SK-N-SH (cell line): ENCODE measurements around the gene CMTM8. TPM values are rescaled to one million over a fixed set of nuclear protein-coding genes. Genes with fewer than 3 reads are reported as not detected.

Experiments used
- CTCF ChIA-PET: fragments of 300-600, 350-600 bp; formaldehyde crosslinking; extraction: SDS; loops from one replicate; lab custom pipeline; 2021; lab: Yijun Ruan, JAX
- POLR2A ChIA-PET: fragments of 350-600 bp; sonication (Branson Sonifier 250); formaldehyde crosslinking; extraction: SDS; loops from one replicate; lab custom pipeline; 2020; ENCODE audit warnings: antibody characterized with exemption, inconsistent platforms; lab: Yijun Ruan, JAX
- DNase-seq: peaks from one replicate; pipeline ENCODE4 v3.0.0; 2012
- H2AFZ ChIP-seq: fragments of 200-600 bp; sonication (generic); 2 replicates; pipeline ENCODE4 v1.8.1; 2016; ENCODE audit warnings: antibody characterized with exemption, mild to moderate bottlenecking, low read depth
- H3F3A ChIP-seq: fragments of 200-600 bp; sonication (generic); replicated peaks from 2 replicates; pipeline ENCODE3; 2016; ENCODE audit warnings: antibody characterized with exemption, mild to moderate bottlenecking; ENCODE audit not compliant: insufficient read depth
- H3K27ac ChIP-seq, 2 experiments: fragments of 200-500 bp in 1 of 2; fragments of 200-600 bp in 1 of 2; sonication (Bioruptor generic) in 1 of 2; sonication (generic), shearing (Covaris generic) in 1 of 2; 2 replicates each; pipeline versions ENCODE4 v1.5.1 to v1.6.1; 2014 to 2016; ENCODE audit warnings: low read depth in 2 of 2, inconsistent platforms in 1 of 2, low read length in 1 of 2, mild to moderate bottlenecking in 1 of 2, mixed read lengths in 1 of 2
- H3K27me3 ChIP-seq: fragments of 200-600 bp; sonication (generic), shearing (Covaris generic); 2 replicates; pipeline ENCODE4 v1.6.1; 2016; ENCODE audit warnings: mixed run types; ENCODE audit not compliant: insufficient read depth
- H3K36me3 ChIP-seq, 2 experiments: fragments of 200-500 bp in 1 of 2; fragments of 200-600 bp in 1 of 2; sonication (Bioruptor generic) in 1 of 2; sonication (generic) in 1 of 2; replicated peaks in 1 of 2; 2 replicates each; pipeline versions ENCODE3 to v1.5.1; 2014 to 2016; ENCODE audit warnings: low read length in 1 of 2, mild to moderate bottlenecking in 1 of 2; ENCODE audit not compliant: insufficient read depth in 2 of 2, control insufficient read depth in 1 of 2
- H3K4me1 ChIP-seq, 2 experiments: fragments of 200-500 bp in 1 of 2; fragments of 200-600 bp in 1 of 2; sonication (Bioruptor generic) in 1 of 2; sonication (generic), shearing (Covaris generic) in 1 of 2; 2 replicates each; pipeline versions ENCODE4 v1.5.1 to v1.6.1; 2014 to 2016; ENCODE audit warnings: low read depth in 1 of 2, low read length in 1 of 2, mixed run types in 1 of 2; ENCODE audit not compliant: insufficient read depth in 2 of 2, control insufficient read depth in 1 of 2
- H3K4me2 ChIP-seq: fragments of 200-600 bp; sonication (generic), shearing (Covaris generic); 2 replicates; pipeline ENCODE4 v1.6.1; 2017; ENCODE audit warnings: mixed run types
- H3K4me3 ChIP-seq, 2 experiments: fragments of 200-500 bp in 1 of 2; fragments of 200-600 bp in 1 of 2; sonication (Bioruptor generic) in 1 of 2; sonication (generic), shearing (Covaris generic) in 1 of 2; 2 replicates each; pipeline versions ENCODE4 v1.5.1 to v1.8.1; 2014 to 2016; ENCODE audit warnings: low read depth in 2 of 2, inconsistent platforms in 1 of 2, low read length in 1 of 2, mild to moderate bottlenecking in 1 of 2, mixed read lengths in 1 of 2, moderate library complexity in 1 of 2
- H3K79me2 ChIP-seq: fragments of 200-600 bp; sonication (generic); 2 replicates; pipeline ENCODE4 v1.8.1; 2017; ENCODE audit warnings: mild to moderate bottlenecking; ENCODE audit not compliant: insufficient read depth
- H3K9ac ChIP-seq: fragments of 200-600 bp; sonication (generic); 2 replicates; pipeline ENCODE4 v1.6.1; 2017; ENCODE audit warnings: mixed run types
- H3K9me2 ChIP-seq: fragments of 200-600 bp; sonication (generic); 2 replicates; pipeline ENCODE4 v1.6.1; 2017; ENCODE audit warnings: mixed run types
- H3K9me3 ChIP-seq: fragments of 200-600 bp; sonication (generic); 2 replicates; pipeline ENCODE4 v1.6.1; 2017; ENCODE audit warnings: mixed run types, mild to moderate bottlenecking, moderate library complexity
- H4K20me1 ChIP-seq: fragments of 200-600 bp; sonication (generic); 2 replicates; pipeline ENCODE4 v1.6.1; 2017; ENCODE audit warnings: mild to moderate bottlenecking, mixed run types; ENCODE audit not compliant: insufficient read depth
- FOSL2 ChIP-seq: IDR thresholded peaks from 2 replicates; pipeline ENCODE4 v1.4.0; 2012; ENCODE audit warnings: low read depth, mild to moderate bottlenecking, moderate library complexity, borderline replicate concordance
- FOXJ3 ChIP-seq: sonication (generic); formaldehyde crosslinking; IDR thresholded peaks from 2 replicates; pipeline ENCODE4 v1.5.1; 2020; ENCODE audit warnings: mild to moderate bottlenecking, missing genetic modification reagents
- FOXM1 ChIP-seq: IDR thresholded peaks from 2 replicates; pipeline ENCODE4 v1.4.0; 2012; ENCODE audit warnings: low read depth, mild to moderate bottlenecking
- GABPA ChIP-seq: IDR thresholded peaks from 2 replicates; pipeline ENCODE4 v1.4.0; 2012; ENCODE audit warnings: low read depth, mild to moderate bottlenecking
- JUND ChIP-seq: IDR thresholded peaks from 2 replicates; pipeline ENCODE4 v1.4.0; 2012
- NFIC ChIP-seq: IDR thresholded peaks from 2 replicates; pipeline ENCODE4 v1.4.0; 2012; ENCODE audit warnings: borderline replicate concordance
- NRF1 ChIP-seq: IDR thresholded peaks from 2 replicates; pipeline ENCODE4 v1.6.1; 2012; ENCODE audit warnings: low read depth, mild to moderate bottlenecking, low read length
- RFX5 ChIP-seq: IDR thresholded peaks from 2 replicates; pipeline ENCODE4 v1.6.1; 2012; ENCODE audit warnings: mild to moderate bottlenecking, improper control_type of control experiment, low read length
- RXRA ChIP-seq: IDR thresholded peaks from 2 replicates; pipeline ENCODE4 v1.4.0; 2012; ENCODE audit warnings: low read depth, mild to moderate bottlenecking, borderline replicate concordance
- TAF1 ChIP-seq: IDR thresholded peaks from 2 replicates; pipeline ENCODE4 v1.6.1; 2012; ENCODE audit warnings: low read depth, mild to moderate bottlenecking, low read length, moderate library complexity, borderline replicate concordance
- TEAD4 ChIP-seq: IDR thresholded peaks from 2 replicates; pipeline ENCODE4 v1.4.0; 2012; ENCODE audit warnings: mild to moderate bottlenecking, borderline replicate concordance; ENCODE audit not compliant: insufficient read depth
- polyA plus RNA-seq, 3 experiments: library from polyadenylated mRNA; depleted of rRNA; stranded (reverse); fragments of >200 nt; gene quantifications; 2 replicates each; pipeline ENCODE4 v1.2.3, GENCODE V29; 2012
- TF ChIP-seq, protein P1 (sequence below): IDR thresholded peaks from 2 replicates; pipeline ENCODE4 v1.6.1; 2012; ENCODE audit warnings: mild to moderate bottlenecking, low read depth, low read length, moderate library complexity
- TF ChIP-seq, protein P2 (sequence below): IDR thresholded peaks from 2 replicates; pipeline ENCODE4 v1.4.0; 2012; ENCODE audit warnings: low read depth, borderline replicate concordance
- TF ChIP-seq, protein P3 (sequence below): IDR thresholded peaks from 2 replicates; pipeline ENCODE4 v1.4.0; 2012; ENCODE audit warnings: low read depth, borderline replicate concordance

The CMTM8 gene
- polyA plus RNA-seq, 1 of the 3 experiments (the other 2 are of a cell fraction), result 9.7 TPM

DNA sequence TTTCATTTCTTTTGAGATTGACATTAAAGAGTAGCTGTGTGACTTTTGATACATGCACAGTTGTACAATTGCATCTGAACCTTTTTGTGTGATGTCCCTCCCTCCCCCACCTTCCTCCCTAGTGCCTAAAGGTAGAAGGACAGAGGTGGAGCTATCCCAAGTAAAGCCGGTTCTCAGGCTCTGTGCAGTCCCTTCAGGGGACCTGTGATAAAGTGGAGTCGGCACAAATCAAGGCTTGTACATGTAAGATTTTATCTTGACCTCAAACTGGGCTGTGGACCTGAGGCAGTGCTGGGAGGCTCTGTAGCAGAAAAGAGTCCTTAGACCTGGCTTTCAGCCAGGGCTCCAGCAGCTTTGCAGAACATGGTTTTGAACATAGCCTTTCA lies 97.6 kb downstream of the CMTM8 start (continued):
- TF ChIP-seq NRF1 (no peak), GABPA (no peak), TAF1 (no peak), FOSL2 (no peak), FOXJ3 (CRISPR knock-in tag) (no peak)

DNA sequence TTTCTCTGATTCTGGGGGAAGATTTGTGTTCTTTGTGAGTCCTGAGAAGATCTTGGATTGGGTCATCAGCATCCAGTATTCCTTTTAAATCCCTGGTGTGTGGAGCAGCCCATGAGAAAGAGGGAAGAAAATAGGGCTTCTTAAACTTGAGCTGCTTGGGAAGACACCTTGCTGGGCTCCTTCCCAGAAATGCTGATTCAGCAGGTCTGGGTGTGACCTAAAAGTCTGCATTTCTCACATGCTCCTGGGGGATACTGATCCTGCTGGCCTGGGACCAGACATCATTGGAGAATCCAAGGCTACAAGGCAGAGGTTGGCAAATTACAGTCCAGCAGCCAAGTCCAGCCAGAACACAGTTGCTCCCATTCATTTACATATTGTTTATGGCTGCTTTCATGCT lies 99.0 kb downstream of the CMTM8 start:
- H4K20me1 ChIP-seq, result no peaks in the 10 kb centered on the region
- ChIA-PET CTCF (interaction anchor here (0.8 to 1.3 kb wide), 4 partner anchors 37 to 319 kb away, joined by 3 read pairs; no protein-coding TSS in a partner anchor), POLR2A (no interaction called here)
- H3K4me1 ChIP-seq, result peaks cover 0 to 3% of the 10 kb centered on the region in 2 experiments; a peak in 1 of 4 replicates
- DNase-seq, result no peak
- H3K4me3 ChIP-seq, result no peak overlapping the region
- H3K9me3 ChIP-seq, result no peaks in the 10 kb centered on the region
- TF ChIP-seq RXRA, result no peak
- no peak for TF ChIP-seq NRF1
- TF ChIP-seq, protein P1, sequence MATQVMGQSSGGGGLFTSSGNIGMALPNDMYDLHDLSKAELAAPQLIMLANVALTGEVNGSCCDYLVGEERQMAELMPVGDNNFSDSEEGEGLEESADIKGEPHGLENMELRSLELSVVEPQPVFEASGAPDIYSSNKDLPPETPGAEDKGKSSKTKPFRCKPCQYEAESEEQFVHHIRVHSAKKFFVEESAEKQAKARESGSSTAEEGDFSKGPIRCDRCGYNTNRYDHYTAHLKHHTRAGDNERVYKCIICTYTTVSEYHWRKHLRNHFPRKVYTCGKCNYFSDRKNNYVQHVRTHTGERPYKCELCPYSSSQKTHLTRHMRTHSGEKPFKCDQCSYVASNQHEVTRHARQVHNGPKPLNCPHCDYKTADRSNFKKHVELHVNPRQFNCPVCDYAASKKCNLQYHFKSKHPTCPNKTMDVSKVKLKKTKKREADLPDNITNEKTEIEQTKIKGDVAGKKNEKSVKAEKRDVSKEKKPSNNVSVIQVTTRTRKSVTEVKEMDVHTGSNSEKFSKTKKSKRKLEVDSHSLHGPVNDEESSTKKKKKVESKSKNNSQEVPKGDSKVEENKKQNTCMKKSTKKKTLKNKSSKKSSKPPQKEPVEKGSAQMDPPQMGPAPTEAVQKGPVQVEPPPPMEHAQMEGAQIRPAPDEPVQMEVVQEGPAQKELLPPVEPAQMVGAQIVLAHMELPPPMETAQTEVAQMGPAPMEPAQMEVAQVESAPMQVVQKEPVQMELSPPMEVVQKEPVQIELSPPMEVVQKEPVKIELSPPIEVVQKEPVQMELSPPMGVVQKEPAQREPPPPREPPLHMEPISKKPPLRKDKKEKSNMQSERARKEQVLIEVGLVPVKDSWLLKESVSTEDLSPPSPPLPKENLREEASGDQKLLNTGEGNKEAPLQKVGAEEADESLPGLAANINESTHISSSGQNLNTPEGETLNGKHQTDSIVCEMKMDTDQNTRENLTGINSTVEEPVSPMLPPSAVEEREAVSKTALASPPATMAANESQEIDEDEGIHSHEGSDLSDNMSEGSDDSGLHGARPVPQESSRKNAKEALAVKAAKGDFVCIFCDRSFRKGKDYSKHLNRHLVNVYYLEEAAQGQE, result no peak
- TF ChIP-seq RFX5, result no peak
- no peak for TF ChIP-seq JUND
- TF ChIP-seq FOXM1, result no peak
- TF ChIP-seq NFIC, result no peak
- TF ChIP-seq, protein P2, sequence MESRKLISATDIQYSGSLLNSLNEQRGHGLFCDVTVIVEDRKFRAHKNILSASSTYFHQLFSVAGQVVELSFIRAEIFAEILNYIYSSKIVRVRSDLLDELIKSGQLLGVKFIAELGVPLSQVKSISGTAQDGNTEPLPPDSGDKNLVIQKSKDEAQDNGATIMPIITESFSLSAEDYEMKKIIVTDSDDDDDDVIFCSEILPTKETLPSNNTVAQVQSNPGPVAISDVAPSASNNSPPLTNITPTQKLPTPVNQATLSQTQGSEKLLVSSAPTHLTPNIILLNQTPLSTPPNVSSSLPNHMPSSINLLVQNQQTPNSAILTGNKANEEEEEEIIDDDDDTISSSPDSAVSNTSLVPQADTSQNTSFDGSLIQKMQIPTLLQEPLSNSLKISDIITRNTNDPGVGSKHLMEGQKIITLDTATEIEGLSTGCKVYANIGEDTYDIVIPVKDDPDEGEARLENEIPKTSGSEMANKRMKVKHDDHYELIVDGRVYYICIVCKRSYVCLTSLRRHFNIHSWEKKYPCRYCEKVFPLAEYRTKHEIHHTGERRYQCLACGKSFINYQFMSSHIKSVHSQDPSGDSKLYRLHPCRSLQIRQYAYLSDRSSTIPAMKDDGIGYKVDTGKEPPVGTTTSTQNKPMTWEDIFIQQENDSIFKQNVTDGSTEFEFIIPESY, result no peak
- TF ChIP-seq TEAD4, result no peak
- TF ChIP-seq, protein P3, sequence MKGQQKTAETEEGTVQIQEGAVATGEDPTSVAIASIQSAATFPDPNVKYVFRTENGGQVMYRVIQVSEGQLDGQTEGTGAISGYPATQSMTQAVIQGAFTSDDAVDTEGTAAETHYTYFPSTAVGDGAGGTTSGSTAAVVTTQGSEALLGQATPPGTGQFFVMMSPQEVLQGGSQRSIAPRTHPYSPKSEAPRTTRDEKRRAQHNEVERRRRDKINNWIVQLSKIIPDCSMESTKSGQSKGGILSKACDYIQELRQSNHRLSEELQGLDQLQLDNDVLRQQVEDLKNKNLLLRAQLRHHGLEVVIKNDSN, result no peak
- no peak for TF ChIP-seq GABPA
- no peak overlapping the region for H3K27ac ChIP-seq
- H3K4me2 ChIP-seq, result no peak overlapping the region
- no peak overlapping the region for H2AFZ ChIP-seq
- no peak overlapping the region for H3K9ac ChIP-seq
- H3K9me2 ChIP-seq, result no peaks in the 10 kb centered on the region
- H3K27me3 ChIP-seq, result no peaks in the 10 kb centered on the region
- H3K36me3 ChIP-seq, result no peaks in the 10 kb centered on the region
- no peaks in the 10 kb centered on the region for H3K79me2 ChIP-seq
- H3F3A ChIP-seq, result no peaks in the 10 kb centered on the region
